Measurements from ENCODE around the gene LUM. TPM values are rescaled to one million over a fixed set of nuclear protein-coding genes. Genes with fewer than 3 reads are reported as not detected.

Gene LUM
- total RNA-seq, 1 donor from 2014 or later, result 76.4 TPM

DNA sequence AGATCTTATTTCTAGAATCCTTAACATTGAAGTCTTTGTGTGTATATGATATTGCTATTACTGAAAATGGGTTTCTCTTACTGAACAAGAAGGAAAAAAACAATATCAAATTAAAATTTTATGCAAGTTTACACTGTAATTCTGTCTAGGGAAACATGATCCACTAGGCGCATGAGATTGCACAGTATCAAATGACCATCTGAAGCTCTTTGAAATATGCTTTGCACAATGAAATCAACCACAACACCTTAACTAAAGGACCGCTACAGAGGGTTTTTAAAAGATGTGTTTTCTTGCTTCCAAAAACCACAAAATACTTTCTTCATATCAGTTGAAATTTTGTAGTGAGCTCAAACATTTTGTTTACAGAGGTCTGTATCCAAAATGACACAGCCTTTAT, 38.4 kb downstream of the LUM start:
- no peak overlapping the region for H3K27ac Mint-ChIP-seq (ENCODE audit: unreplicated experiment)
- no peak overlapping the region for H3K4me2 ChIP-seq (ENCODE audit: low read length)
- no peaks in the 10 kb centered on the region for H3K27me3 ChIP-seq (ENCODE audit: insufficient read depth, low read length)
- DNase-seq (ENCODE audit: low read depth), result peak; percentile 24
- H3K36me3 ChIP-seq (ENCODE audit: insufficient read depth, low read length), result no peaks in the 10 kb centered on the region
- H3K4me3 Mint-ChIP-seq (ENCODE audit: unreplicated experiment), result no peak overlapping the region
- H3K4me3 ChIP-seq (ENCODE audit: insufficient read depth, low read depth, low read length), result no peak overlapping the region
- H3K9me3 ChIP-seq (ENCODE audit: insufficient read depth, low read depth, low read length), result no peaks in the 10 kb centered on the region
- no peaks in the 10 kb centered on the region for H3K4me1 ChIP-seq (ENCODE audit: insufficient read depth, low read length)
- TF ChIP-seq CTCF (IDR thresholded peaks at IDR 0.05; ENCODE audit: insufficient read depth, low read depth, low read length), result no peak
- no peak for TF ChIP-seq EZH2 (IDR thresholded peaks at IDR 0.05; ENCODE audit: insufficient read depth, low read length)
- no peaks in the 10 kb centered on the region for H4K20me1 ChIP-seq (ENCODE audit: insufficient read depth, low read length)
- H3K79me2 ChIP-seq (ENCODE audit: insufficient read depth, low read length), result no peaks in the 10 kb centered on the region
- no peaks in the 10 kb centered on the region for H3K9me3 Mint-ChIP-seq (ENCODE audit: unreplicated experiment)
- H3K4me1 Mint-ChIP-seq (ENCODE audit: low read depth, unreplicated experiment), result no peaks in the 10 kb centered on the region
- no peak overlapping the region for H3K27ac ChIP-seq (ENCODE audit: low read depth, low read length)
- H3K27me3 Mint-ChIP-seq (ENCODE audit: low read depth, unreplicated experiment), result peaks cover 3% of the 10 kb centered on the region
- no peak for FAIRE-seq
- no peaks in the 10 kb centered on the region for H3K36me3 Mint-ChIP-seq (ENCODE audit: low read depth, unreplicated experiment)
- no peak overlapping the region for H2AFZ ChIP-seq (ENCODE audit: low read depth, low read length)
- no peak overlapping the region for H3K9ac ChIP-seq (ENCODE audit: low read length)

DNA sequence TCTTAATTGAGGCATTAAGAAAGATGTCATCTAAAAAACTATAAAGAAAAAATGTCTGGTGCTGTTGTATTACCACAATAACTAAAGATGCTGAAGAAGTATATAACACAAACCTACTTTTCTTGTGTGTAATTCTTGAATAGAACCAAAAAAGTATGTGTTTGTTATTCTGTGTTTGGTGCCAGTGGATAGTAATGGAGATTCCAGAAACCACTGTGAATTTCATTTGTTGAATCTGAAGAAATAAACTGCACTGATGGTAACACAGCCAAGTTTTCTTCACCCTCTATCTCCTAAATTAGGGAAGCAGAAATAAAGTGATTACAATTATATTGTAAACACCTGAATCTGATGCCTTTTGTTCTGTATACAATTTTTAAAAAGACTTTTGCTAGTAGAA, 40.4 kb downstream of the LUM start:
- Histone ChIP-seq H2AFZ (ENCODE audit: low read depth, low read length) (no peak overlapping the region), H3K79me2 (ENCODE audit: insufficient read depth, low read length) (no peaks in the 10 kb centered on the region), H3K4me3 (ENCODE audit: insufficient read depth, low read depth, low read length) (no peak overlapping the region), H4K20me1 (ENCODE audit: insufficient read depth, low read length) (no peaks in the 10 kb centered on the region), H3K36me3 (ENCODE audit: insufficient read depth, low read length) (no peaks in the 10 kb centered on the region), H3K4me1 (ENCODE audit: insufficient read depth, low read length) (no peaks in the 10 kb centered on the region), H3K27me3 (ENCODE audit: insufficient read depth, low read length) (no peaks in the 10 kb centered on the region), H3K4me2 (ENCODE audit: low read length) (no peak overlapping the region), H3K9me3 (ENCODE audit: insufficient read depth, low read depth, low read length) (no peaks in the 10 kb centered on the region), H3K9ac (ENCODE audit: low read length) (no peak overlapping the region), H3K27ac (ENCODE audit: low read depth, low read length) (no peak overlapping the region)
- Mint-ChIP-seq H3K36me3 (ENCODE audit: low read depth, unreplicated experiment) (no peaks in the 10 kb centered on the region), H3K27ac (ENCODE audit: unreplicated experiment) (no peak overlapping the region), H3K9me3 (ENCODE audit: unreplicated experiment) (no peaks in the 10 kb centered on the region), H3K4me1 (ENCODE audit: low read depth, unreplicated experiment) (no peaks in the 10 kb centered on the region), H3K4me3 (ENCODE audit: unreplicated experiment) (no peak overlapping the region), H3K27me3 (ENCODE audit: low read depth, unreplicated experiment) (peaks cover 3% of the 10 kb centered on the region)
- DNase-seq (ENCODE audit: low read depth) (no peak), FAIRE-seq (no peak)
- TF ChIP-seq CTCF (IDR thresholded peaks at IDR 0.05; ENCODE audit: insufficient read depth, low read depth, low read length) (no peak), EZH2 (IDR thresholded peaks at IDR 0.05; ENCODE audit: insufficient read depth, low read length) (no peak)

GRCh38 chr12:91065396-91065795, 45.9 kb downstream of the LUM start:
- no peaks in the 10 kb centered on the region for H3K36me3 ChIP-seq (ENCODE audit: insufficient read depth, low read length)
- no peaks in the 10 kb centered on the region for H3K4me1 ChIP-seq (ENCODE audit: insufficient read depth, low read length)
- no peaks in the 10 kb centered on the region for H3K4me1 Mint-ChIP-seq (ENCODE audit: low read depth, unreplicated experiment)
- H3K27me3 Mint-ChIP-seq (ENCODE audit: low read depth, unreplicated experiment), result peaks cover 3% of the 10 kb centered on the region
- H2AFZ ChIP-seq (ENCODE audit: low read depth, low read length), result no peak overlapping the region
- TF ChIP-seq EZH2 (IDR thresholded peaks at IDR 0.05; ENCODE audit: insufficient read depth, low read length) (no peak), CTCF (IDR thresholded peaks at IDR 0.05; ENCODE audit: insufficient read depth, low read depth, low read length) (no peak)
- no peaks in the 10 kb centered on the region for H4K20me1 ChIP-seq (ENCODE audit: insufficient read depth, low read length)
- no peaks in the 10 kb centered on the region for H3K27me3 ChIP-seq (ENCODE audit: insufficient read depth, low read length)
- H3K27ac ChIP-seq (ENCODE audit: low read depth, low read length), result no peak overlapping the region
- no peaks in the 10 kb centered on the region for H3K9me3 ChIP-seq (ENCODE audit: insufficient read depth, low read depth, low read length)
- H3K79me2 ChIP-seq (ENCODE audit: insufficient read depth, low read length), result no peaks in the 10 kb centered on the region
- FAIRE-seq (no peak), DNase-seq (ENCODE audit: low read depth) (no peak)
- no peak overlapping the region for H3K4me3 ChIP-seq (ENCODE audit: insufficient read depth, low read depth, low read length)
- H3K9me3 Mint-ChIP-seq (ENCODE audit: unreplicated experiment), result no peaks in the 10 kb centered on the region
- H3K4me2 ChIP-seq (ENCODE audit: low read length), result no peak overlapping the region
- H3K9ac ChIP-seq (ENCODE audit: low read length), result no peak overlapping the region
- H3K36me3 Mint-ChIP-seq (ENCODE audit: low read depth, unreplicated experiment), result no peaks in the 10 kb centered on the region
- H3K4me3 Mint-ChIP-seq (ENCODE audit: unreplicated experiment), result no peak overlapping the region
- no peak overlapping the region for H3K27ac Mint-ChIP-seq (ENCODE audit: unreplicated experiment)
